ENCODE data around the gene IFNA21. TPM values are rescaled to one million over a fixed set of nuclear protein-coding genes. Genes with fewer than 3 reads are reported as not detected.

IFNA21 gene
- total and polyA plus RNA-seq, 7 donors = not detected

DNA sequence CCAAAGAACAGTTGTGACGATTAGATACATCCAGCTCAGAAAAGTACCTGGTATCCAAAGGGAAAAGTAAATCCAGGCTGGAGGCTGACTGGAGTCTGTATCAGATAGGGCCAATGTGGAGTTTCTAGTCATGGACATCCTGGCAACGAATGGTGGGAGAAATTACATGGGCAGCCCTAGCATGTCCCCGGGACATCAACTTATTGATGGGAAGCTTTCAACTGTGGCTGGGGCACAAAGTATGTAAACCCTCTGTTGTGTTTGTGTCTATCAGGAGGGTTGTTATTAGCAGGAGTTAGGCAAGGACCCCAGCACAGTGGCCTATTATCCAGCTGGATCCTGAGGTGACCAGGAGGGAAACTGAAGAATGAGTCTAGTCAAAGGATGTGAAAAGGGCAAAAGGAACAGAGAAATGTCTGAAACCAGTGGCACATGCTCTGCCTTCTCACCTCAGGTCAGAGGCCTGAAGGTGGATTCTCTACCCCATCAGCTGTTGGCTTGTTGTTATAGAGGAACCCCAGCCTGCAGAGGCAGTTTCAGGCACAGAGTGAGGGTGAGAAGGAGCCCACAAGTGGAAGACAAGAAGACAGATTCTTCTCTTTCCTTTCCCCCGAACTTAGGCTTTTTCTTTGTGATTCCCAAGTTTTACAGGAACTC is 44.7 kb downstream of the IFNA21 start:
- Histone ChIP-seq H3K4me1 (peaks cover 0 to 5% (median 0%) of the 10 kb centered on the region in 4 donors), H3K27ac (no peak overlapping the region), H3K4me3 (no peak overlapping the region), H3K36me3 (no peaks in the 10 kb centered on the region), H3K9me3 (no peaks in the 10 kb centered on the region), H3K27me3 (no peaks in the 10 kb centered on the region)
- WGBS, 2 donors = 74 to 89% methylated on average over 4 of the region's 4 CpGs
- intact Hi-C loops (cut with DNase I) = no loop called here
- no peak for DNase-seq
- no peak for TF ChIP-seq EP300 (IDR thresholded peaks at IDR 0.05)
- no peak for TF ChIP-seq POLR2A (IDR thresholded peaks at IDR 0.05)
- TF ChIP-seq CTCF (IDR thresholded peaks at IDR 0.05) = no peak
- TF ChIP-seq POLR2AphosphoS5 (IDR thresholded peaks at IDR 0.05) = no peak

DNA sequence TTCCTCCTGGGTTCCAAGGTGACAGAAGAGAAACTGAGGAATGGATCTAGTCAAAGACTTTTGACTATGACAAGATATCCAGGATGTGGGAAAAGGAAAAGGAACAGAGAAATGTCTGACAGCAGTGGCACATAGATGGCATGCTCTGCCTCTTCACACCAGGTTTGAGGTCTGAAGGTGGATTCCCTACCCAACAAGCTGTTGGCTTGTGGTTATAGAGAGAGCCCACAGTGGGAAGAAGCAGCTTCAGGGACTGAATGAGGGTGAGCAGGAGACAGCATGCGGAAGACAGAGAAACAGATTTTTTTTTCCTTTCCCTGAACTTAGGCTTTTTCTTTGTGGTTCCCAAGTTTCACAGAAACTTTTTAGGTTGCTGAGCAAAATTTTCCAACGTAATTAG is 45.4 kb downstream of the IFNA21 start:
- WGBS, 2 donors = 79 to 86% methylated on average over 2 of the region's 2 CpGs
- Histone ChIP-seq H3K4me3 (no peak overlapping the region), H3K9me3 (no peaks in the 10 kb centered on the region), H3K27ac (no peak overlapping the region), H3K27me3 (no peaks in the 10 kb centered on the region), H3K4me1 (peaks cover 0 to 5% (median 0%) of the 10 kb centered on the region in 4 donors), H3K36me3 (no peaks in the 10 kb centered on the region)
- DNase-seq = no peak
- no peak for TF ChIP-seq POLR2A (IDR thresholded peaks at IDR 0.05)
- no peak for TF ChIP-seq POLR2AphosphoS5 (IDR thresholded peaks at IDR 0.05)
- TF ChIP-seq EP300 (IDR thresholded peaks at IDR 0.05) = no peak
- no peak for TF ChIP-seq CTCF (IDR thresholded peaks at IDR 0.05)
- intact Hi-C loops (cut with DNase I) = no loop called here

DNA sequence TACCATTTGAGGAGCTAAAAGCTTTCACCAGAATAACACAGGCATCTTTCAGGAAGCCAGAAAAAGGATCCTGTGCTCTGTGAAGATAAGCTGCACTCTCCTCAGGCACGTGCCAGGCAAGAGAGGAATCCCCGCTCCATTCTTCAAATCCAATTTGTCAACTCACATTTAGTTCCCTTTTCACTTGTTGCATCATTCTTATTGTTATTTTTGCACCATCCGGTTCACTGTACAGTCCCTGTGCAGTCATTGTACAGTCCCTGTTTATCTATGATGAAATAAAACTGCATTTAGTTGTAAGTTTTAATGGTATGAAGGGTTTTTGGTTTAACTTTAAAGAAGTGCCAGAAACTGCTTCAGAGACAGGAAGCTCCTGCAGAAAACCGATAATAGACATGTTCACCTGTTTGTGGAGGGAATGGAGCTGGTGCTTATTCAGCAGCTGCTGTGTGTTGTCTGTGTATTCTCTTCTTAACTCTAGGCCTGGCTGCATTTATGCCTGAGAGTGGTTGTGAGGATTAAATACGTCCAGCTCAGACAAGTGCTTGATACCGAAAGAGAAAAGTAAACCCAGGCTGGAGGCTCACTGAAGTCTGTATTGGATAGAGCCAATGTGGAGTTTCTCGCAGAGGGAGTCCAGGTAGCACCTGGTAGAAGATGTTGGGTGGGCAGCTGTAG is 47.2 kb downstream of the IFNA21 start:
- Histone ChIP-seq H3K4me3 (no peak overlapping the region), H3K36me3 (no peaks in the 10 kb centered on the region), H3K9me3 (no peaks in the 10 kb centered on the region), H3K4me1 (peaks cover 0 to 5% (median 0%) of the 10 kb centered on the region in 4 donors), H3K27me3 (no peaks in the 10 kb centered on the region), H3K27ac (no peak overlapping the region)
- 59 to 77% methylated on average over 7 of the region's 7 CpGs for WGBS, 2 donors
- intact Hi-C loops (cut with DNase I) = no loop called here
- DNase-seq = no peak
- TF ChIP-seq CTCF (IDR thresholded peaks at IDR 0.05) (no peak), POLR2A (IDR thresholded peaks at IDR 0.05) (no peak), POLR2AphosphoS5 (IDR thresholded peaks at IDR 0.05) (no peak), EP300 (IDR thresholded peaks at IDR 0.05) (no peak)

Small RNAs within 50 kb of the gene (small RNA-seq; reads per million reads assigned to genes)
- 0 reads per million in 3 donors for gene RF00019

Other genes with a start within 250 kb of the IFNA21 start
- 10 to 100 TPM in 3 of 4 donors, 1 to 10 TPM in 1; 8.8 to 14.7 (median 12.2) TPM for gene HACD4, start 135.0 kb downstream of the IFNA21 start, total RNA-seq
- gene HACD4, start 135.0 kb downstream of the IFNA21 start, polyA plus RNA-seq = 1 to 10 TPM; 1.4 to 2.4 (median 2.3) TPM
- gene IFNB1, start 88.7 kb downstream of the IFNA21 start, total RNA-seq = not detected
- under 1 TPM in 1 of 3 donors, not detected in 2; 0.20 TPM for gene IFNB1, start 88.7 kb downstream of the IFNA21 start, polyA plus RNA-seq
- not detected for gene IFNW1, start 24.8 kb downstream of the IFNA21 start, total RNA-seq
- gene IFNW1, start 24.8 kb downstream of the IFNA21 start, polyA plus RNA-seq = not detected
- not detected for gene IFNA4, start 20.9 kb upstream of the IFNA21 start, total RNA-seq
- gene IFNA4, start 20.9 kb upstream of the IFNA21 start, polyA plus RNA-seq = not detected
- gene IFNA7, start 35.5 kb upstream of the IFNA21 start, total RNA-seq = not detected
- not detected for gene IFNA7, start 35.5 kb upstream of the IFNA21 start, polyA plus RNA-seq
- gene IFNA10, start 40.5 kb upstream of the IFNA21 start, total RNA-seq = not detected
- gene IFNA10, start 40.5 kb upstream of the IFNA21 start, polyA plus RNA-seq = not detected
- gene IFNA16, start 50.7 kb upstream of the IFNA21 start, total RNA-seq = not detected
- not detected for gene IFNA16, start 50.7 kb upstream of the IFNA21 start, polyA plus RNA-seq
- gene IFNA17, start 61.6 kb upstream of the IFNA21 start, total RNA-seq = not detected
- gene IFNA17, start 61.6 kb upstream of the IFNA21 start, polyA plus RNA-seq = not detected
- gene IFNA14, start 73.3 kb upstream of the IFNA21 start, total RNA-seq = not detected
- gene IFNA14, start 73.3 kb upstream of the IFNA21 start, polyA plus RNA-seq = not detected
- gene IFNA5, start 138.7 kb upstream of the IFNA21 start, total RNA-seq = not detected
- not detected for gene IFNA5, start 138.7 kb upstream of the IFNA21 start, polyA plus RNA-seq
- gene KLHL9, start 168.7 kb upstream of the IFNA21 start, total RNA-seq = 10 to 100 TPM; 17.2 to 26.4 (median 22.0) TPM
- gene KLHL9, start 168.7 kb upstream of the IFNA21 start, polyA plus RNA-seq = 1 to 10 TPM; 8.4 to 9.8 (median 8.8) TPM
- not detected for gene IFNA6, start 184.2 kb upstream of the IFNA21 start, total RNA-seq
- gene IFNA6, start 184.2 kb upstream of the IFNA21 start, polyA plus RNA-seq = not detected
- gene IFNA13, start 201.4 kb upstream of the IFNA21 start, total RNA-seq = not detected
- not detected for gene IFNA13, start 201.4 kb upstream of the IFNA21 start, polyA plus RNA-seq
- under 1 TPM in 1 of 4 donors, not detected in 3; 0.33 TPM for gene IFNA2, start 218.7 kb upstream of the IFNA21 start, total RNA-seq
- gene IFNA2, start 218.7 kb upstream of the IFNA21 start, polyA plus RNA-seq = under 1 TPM in 1 of 3 donors, not detected in 2; 0.06 TPM
- gene IFNA8, start 242.5 kb upstream of the IFNA21 start, total RNA-seq = not detected
- gene IFNA8, start 242.5 kb upstream of the IFNA21 start, polyA plus RNA-seq = not detected

All from sigmoid colon (tissue), 7 donors.